ENCODE measurements around the gene MIEN1.

The MIEN1 gene

GRCh38 chr17:39688475-39688835 is 41.9 kb downstream of the MIEN1 start:
- H3K4me1 ChIP-seq (ENCODE audit: control insufficient read depth, low read depth, low read length): peaks cover 7% of the 10 kb centered on the region
- H3K27ac ChIP-seq (ENCODE audit: low read depth, low read length): peak overlapping the region; percentile 99
- H2BK15ac ChIP-seq (replicated peaks; ENCODE audit: low read depth): no peak overlapping the region
- no CpG with 5 or more reads among the region's 6 CpGs for WGBS (ENCODE audit: extremely low coverage, insufficient coverage, low lambda C conversion rate)
- H4K5ac ChIP-seq (ENCODE audit: low read length): peak overlapping the region; percentile 96
- no peaks in the 10 kb centered on the region for H3K27me3 ChIP-seq (ENCODE audit: insufficient read depth, low read length, poor library complexity)
- H4K8ac ChIP-seq (ENCODE audit: low read depth, low read length): peak overlapping the region; percentile 99
- peak overlapping the region; percentile 58 for H2BK5ac ChIP-seq (ENCODE audit: low read length)
- peak overlapping the region; percentile 27 for H2AK5ac ChIP-seq (ENCODE audit: low read length)
- peak; percentile 30 for DNase-seq
- H3K79me1 ChIP-seq (ENCODE audit: low read length): peaks cover 2% of the 10 kb centered on the region
- H3K9ac ChIP-seq (ENCODE audit: low read length): peak overlapping the region; percentile 83
- H3K23ac ChIP-seq (ENCODE audit: low read length): peak overlapping the region; percentile 15
- H3K4me3 ChIP-seq (ENCODE audit: low read length): peak overlapping the region; percentile 77
- H3K18ac ChIP-seq (ENCODE audit: low read length): peak overlapping the region; percentile 96
- H3K4ac ChIP-seq (ENCODE audit: low read depth, low read length): peak overlapping the region; percentile 41
- H3K36me3 ChIP-seq (ENCODE audit: control insufficient read depth, insufficient read depth, low read length): no peaks in the 10 kb centered on the region
- no peaks in the 10 kb centered on the region for H3K79me2 ChIP-seq (ENCODE audit: control insufficient read depth, insufficient read depth, low read length)
- H3K56ac ChIP-seq (ENCODE audit: low read length): peak overlapping the region; percentile 93
- H2BK120ac ChIP-seq (ENCODE audit: low read depth, low read length): no peak overlapping the region
- H3K4me2 ChIP-seq (ENCODE audit: low read length): peak overlapping the region; percentile 78

- Histone ChIP-seq H3K56ac (ENCODE audit: low read length) (peak within 1 kb of the TSS; percentile 93), H3K4me1 (ENCODE audit: control insufficient read depth, low read depth, low read length) (peaks cover 7% of the 10 kb centered on the region), H3K4me2 (ENCODE audit: low read length) (peak within 1 kb of the TSS; percentile 78), H3K79me1 (ENCODE audit: low read length) (peaks cover 2% of the 10 kb centered on the region), H2BK15ac (replicated peaks; ENCODE audit: low read depth) (no peak within 1 kb of the TSS), H3K23ac (ENCODE audit: low read length) (peak within 1 kb of the TSS; percentile 15), H4K8ac (ENCODE audit: low read depth, low read length) (peak within 1 kb of the TSS; percentile 99), H2BK120ac (ENCODE audit: low read depth, low read length) (peak within 1 kb of the TSS; percentile 89), H4K5ac (ENCODE audit: low read length) (peak within 1 kb of the TSS; percentile 96), H3K36me3 (ENCODE audit: control insufficient read depth, insufficient read depth, low read length) (no peaks in the 10 kb centered on the region), H2BK5ac (ENCODE audit: low read length) (peak within 1 kb of the TSS; percentile 58), H3K79me2 (ENCODE audit: control insufficient read depth, insufficient read depth, low read length) (no peaks in the 10 kb centered on the region), H3K4me3 (ENCODE audit: low read length) (peak within 1 kb of the TSS; percentile 77), H3K18ac (ENCODE audit: low read length) (peak within 1 kb of the TSS; percentile 96), H3K9ac (ENCODE audit: low read length) (peak within 1 kb of the TSS; percentile 83), H3K27me3 (ENCODE audit: insufficient read depth, low read length, poor library complexity) (no peaks in the 10 kb centered on the region), H2AK5ac (ENCODE audit: low read length) (peak within 1 kb of the TSS; percentile 32), H3K4ac (ENCODE audit: low read depth, low read length) (peak within 1 kb of the TSS; percentile 41), H3K27ac (ENCODE audit: low read depth, low read length) (peak within 1 kb of the TSS; percentile 99)
- no CpG with 5 or more reads among the region's 45 CpGs for WGBS (ENCODE audit: extremely low coverage, insufficient coverage, low lambda C conversion rate)
- DNase-seq: peak; percentile 96
These were observed 42.5 kb downstream of the MIEN1 start, which contains the start of gene PGAP3 for GRCh38 chr17:39687546-39688474. TSS of gene PGAP3 (minus strand) at chr17:39688057. CDS start at chr17:39688014, 43 bp downstream.

- Histone ChIP-seq H3K18ac (ENCODE audit: low read length) (peak overlapping the region; percentile 96), H2BK15ac (replicated peaks; ENCODE audit: low read depth) (no peak overlapping the region), H3K23ac (ENCODE audit: low read length) (no peak overlapping the region), H2BK5ac (ENCODE audit: low read length) (no peak overlapping the region), H4K5ac (ENCODE audit: low read length) (no peak overlapping the region), H3K56ac (ENCODE audit: low read length) (peak overlapping the region; percentile 22), H3K36me3 (ENCODE audit: control insufficient read depth, insufficient read depth, low read length) (no peaks in the 10 kb centered on the region), H4K8ac (ENCODE audit: low read depth, low read length) (no peak overlapping the region), H3K79me1 (ENCODE audit: low read length) (peaks cover 2% of the 10 kb centered on the region), H3K79me2 (ENCODE audit: control insufficient read depth, insufficient read depth, low read length) (no peaks in the 10 kb centered on the region), H3K4me2 (ENCODE audit: low read length) (peak overlapping the region; percentile 49), H3K4me1 (ENCODE audit: control insufficient read depth, low read depth, low read length) (peaks cover 7% of the 10 kb centered on the region), H2AK5ac (ENCODE audit: low read length) (no peak overlapping the region), H3K27ac (ENCODE audit: low read depth, low read length) (no peak overlapping the region), H3K4me3 (ENCODE audit: low read length) (no peak overlapping the region), H3K4ac (ENCODE audit: low read depth, low read length) (peak overlapping the region; percentile 41), H2BK120ac (ENCODE audit: low read depth, low read length) (no peak overlapping the region), H3K9ac (ENCODE audit: low read length) (peak overlapping the region; percentile 10), H3K27me3 (ENCODE audit: insufficient read depth, low read length, poor library complexity) (no peaks in the 10 kb centered on the region)
- WGBS (ENCODE audit: extremely low coverage, insufficient coverage, low lambda C conversion rate): no CpG with 5 or more reads among the region's 6 CpGs
- DNase-seq: no peak
These were observed 43.2 kb downstream of the MIEN1 start for GRCh38 chr17:39687101-39687545.

GRCh38 chr17:39684369-39685192 is 45.8 kb downstream of the MIEN1 start:
- Histone ChIP-seq H3K56ac (ENCODE audit: low read length) (no peak overlapping the region), H2AK5ac (ENCODE audit: low read length) (no peak overlapping the region), H2BK5ac (ENCODE audit: low read length) (no peak overlapping the region), H3K79me1 (ENCODE audit: low read length) (peaks cover 2% of the 10 kb centered on the region), H2BK120ac (ENCODE audit: low read depth, low read length) (no peak overlapping the region), H3K27me3 (ENCODE audit: insufficient read depth, low read length, poor library complexity) (no peaks in the 10 kb centered on the region), H3K4me3 (ENCODE audit: low read length) (no peak overlapping the region), H3K79me2 (ENCODE audit: control insufficient read depth, insufficient read depth, low read length) (no peaks in the 10 kb centered on the region), H3K23ac (ENCODE audit: low read length) (no peak overlapping the region), H3K9ac (ENCODE audit: low read length) (no peak overlapping the region), H3K27ac (ENCODE audit: low read depth, low read length) (no peak overlapping the region), H3K4ac (ENCODE audit: low read depth, low read length) (no peak overlapping the region), H3K36me3 (ENCODE audit: control insufficient read depth, insufficient read depth, low read length) (no peaks in the 10 kb centered on the region), H4K5ac (ENCODE audit: low read length) (no peak overlapping the region), H2BK15ac (replicated peaks; ENCODE audit: low read depth) (no peak overlapping the region), H3K4me2 (ENCODE audit: low read length) (no peak overlapping the region), H3K4me1 (ENCODE audit: control insufficient read depth, low read depth, low read length) (peaks cover 7% of the 10 kb centered on the region), H4K8ac (ENCODE audit: low read depth, low read length) (no peak overlapping the region), H3K18ac (ENCODE audit: low read length) (no peak overlapping the region)
- WGBS (ENCODE audit: extremely low coverage, insufficient coverage, low lambda C conversion rate): no CpG with 5 or more reads among the region's 12 CpGs
- DNase-seq: no peak

- no peak overlapping the region for H4K5ac ChIP-seq (ENCODE audit: low read length)
- no peak overlapping the region for H3K18ac ChIP-seq (ENCODE audit: low read length)
- H2BK5ac ChIP-seq (ENCODE audit: low read length): no peak overlapping the region
- peaks cover 2% of the 10 kb centered on the region for H3K79me1 ChIP-seq (ENCODE audit: low read length)
- H3K56ac ChIP-seq (ENCODE audit: low read length): no peak overlapping the region
- H3K9ac ChIP-seq (ENCODE audit: low read length): no peak overlapping the region
- H2AK5ac ChIP-seq (ENCODE audit: low read length): no peak overlapping the region
- H3K4me3 ChIP-seq (ENCODE audit: low read length): no peak overlapping the region
- no peaks in the 10 kb centered on the region for H3K36me3 ChIP-seq (ENCODE audit: control insufficient read depth, insufficient read depth, low read length)
- H3K79me2 ChIP-seq (ENCODE audit: control insufficient read depth, insufficient read depth, low read length): no peaks in the 10 kb centered on the region
- H2BK15ac ChIP-seq (replicated peaks; ENCODE audit: low read depth): no peak overlapping the region
- H3K27ac ChIP-seq (ENCODE audit: low read depth, low read length): no peak overlapping the region
- H4K8ac ChIP-seq (ENCODE audit: low read depth, low read length): no peak overlapping the region
- H3K4me2 ChIP-seq (ENCODE audit: low read length): no peak overlapping the region
- no peak overlapping the region for H3K4ac ChIP-seq (ENCODE audit: low read depth, low read length)
- no peak for DNase-seq
- H3K23ac ChIP-seq (ENCODE audit: low read length): no peak overlapping the region
- H3K4me1 ChIP-seq (ENCODE audit: control insufficient read depth, low read depth, low read length): peaks cover under 1% of the 10 kb centered on the region
- no CpG with 5 or more reads among the region's 9 CpGs for WGBS (ENCODE audit: extremely low coverage, insufficient coverage, low lambda C conversion rate)
- H2BK120ac ChIP-seq (ENCODE audit: low read depth, low read length): no peak overlapping the region
- no peaks in the 10 kb centered on the region for H3K27me3 ChIP-seq (ENCODE audit: insufficient read depth, low read length, poor library complexity)
These were observed 46.9 kb downstream of the MIEN1 start for GRCh38 chr17:39683295-39683939.

Data from mesendoderm (in vitro differentiated cells).